Bronchial epithelial cell (primary cell): ENCODE results near the gene CTBP1. TPM values are rescaled to one million over a fixed set of nuclear protein-coding genes. Genes with fewer than 3 reads are reported as not detected.

ENCODE experiments used
- DNase-seq: peaks from one replicate; pipeline ENCODE4 v3.0.0-alpha.2; 2010; ENCODE audit warnings: low read depth
- FAIRE-seq: peaks from 2 replicates; lab custom pipeline; 2011; peaks lifted over from hg19 to GRCh38; lab: Jason Lieb, UNC
- H3K27me3 ChIP-seq: 2 replicates; pipeline ENCODE4 v1.5.1; 2011; ENCODE audit warnings: low read length; ENCODE audit not compliant: control insufficient read depth, insufficient read depth
- H3K36me3 ChIP-seq: 2 replicates; pipeline ENCODE4 v1.5.1; 2011; ENCODE audit warnings: low read length; ENCODE audit not compliant: control insufficient read depth, insufficient read depth
- H3K4me3 ChIP-seq: 2 replicates; pipeline ENCODE4 v1.5.1; 2011; ENCODE audit warnings: mild to moderate bottlenecking, low read depth, low read length, control low read depth
- CTCF ChIP-seq: IDR thresholded peaks from 2 replicates; pipeline ENCODE4 v1.5.1; 2011; ENCODE audit warnings: mild to moderate bottlenecking, moderate library complexity, low read length, control low read depth, inconsistent platforms; ENCODE audit not compliant: insufficient read depth, severe bottlenecking
- total RNA-seq: library from RNA; depleted of rRNA; stranded (reverse); fragments of >200 nt; gene quantifications from 2 replicates; pipeline ENCODE4 v1.2.1, GENCODE V29; 2014

CTBP1 gene
- total RNA-seq, 1 donor from 2014 or later = 173 TPM

DNA sequence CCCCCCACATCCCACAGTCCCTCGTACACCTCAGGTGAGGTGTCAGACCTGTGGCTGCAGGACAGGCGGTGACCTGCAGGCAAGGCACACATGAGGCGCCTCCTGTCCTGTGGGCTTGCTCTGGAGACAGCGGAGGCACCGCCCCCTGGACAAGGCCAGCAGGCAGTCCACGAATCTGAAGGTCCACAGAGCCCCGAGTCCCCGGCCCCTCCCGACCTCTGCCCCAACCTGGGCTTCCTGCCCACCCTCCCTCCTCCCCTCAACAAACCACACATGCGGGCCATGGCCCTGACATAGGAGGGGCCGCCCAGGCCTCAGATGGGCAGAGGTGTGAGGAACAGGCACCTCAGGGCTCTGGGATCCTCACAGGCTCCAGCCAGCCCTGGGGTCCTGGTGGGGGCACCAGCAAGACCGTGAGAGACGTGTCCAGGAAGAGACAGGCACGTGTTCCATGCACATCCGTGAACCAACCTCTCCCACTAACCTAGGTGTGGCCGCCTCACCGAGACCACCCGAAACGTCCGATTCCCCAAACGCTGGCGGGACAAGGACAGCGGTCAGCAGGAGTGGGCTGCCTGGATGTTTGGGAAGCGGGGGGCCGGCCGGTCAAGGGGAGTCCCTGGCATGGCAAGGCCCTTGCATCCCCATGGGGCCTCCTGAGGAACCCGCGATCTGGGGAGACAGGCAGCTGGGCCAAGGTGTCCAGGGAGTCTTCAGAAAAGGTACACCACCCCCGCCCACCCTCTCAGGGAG, 25.8 kb downstream of the CTBP1 start:
- TF ChIP-seq CTCF = no peak
- Histone ChIP-seq H3K27me3 (no peaks in the 10 kb centered on the region), H3K4me3 (no peak overlapping the region), H3K36me3 (peaks cover 40% of the 10 kb centered on the region)
- FAIRE-seq (no peak), DNase-seq (no peak)

DNA sequence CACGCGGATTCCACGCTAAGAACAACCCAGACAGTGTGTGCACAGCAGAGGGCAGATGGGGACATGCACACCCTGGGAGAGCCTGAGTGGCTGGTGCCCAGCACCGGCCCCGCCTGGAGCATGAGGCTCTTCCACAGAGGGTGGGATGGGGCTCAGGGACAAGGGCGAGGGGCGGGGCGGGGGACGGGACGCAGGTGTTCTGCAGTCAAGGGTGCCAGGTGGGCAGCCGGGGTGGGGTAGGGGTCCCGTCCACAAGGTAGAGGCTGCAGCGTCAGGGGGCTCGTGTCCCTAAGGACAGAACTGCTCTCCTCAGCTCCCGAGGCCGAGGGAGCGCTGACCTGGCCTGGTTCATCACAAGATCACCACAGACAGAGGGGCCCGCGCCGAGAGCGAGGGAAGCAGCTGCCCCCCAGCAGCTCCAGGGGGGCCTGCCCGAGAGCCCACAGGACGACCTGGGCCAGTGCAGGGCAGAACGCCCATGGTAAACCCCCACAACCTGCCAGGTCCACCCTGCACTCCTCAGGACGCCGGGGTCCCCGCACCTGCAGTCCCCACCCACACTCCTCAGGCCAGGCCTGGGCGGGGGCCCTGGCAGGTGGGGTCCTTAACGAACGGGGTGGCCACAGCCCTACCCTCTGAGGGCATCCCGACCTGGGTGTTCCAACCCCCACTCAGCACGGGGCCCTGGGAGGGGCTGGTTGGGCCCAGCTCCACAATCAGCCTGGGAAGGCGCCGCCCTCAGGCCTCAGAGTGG, 26.7 kb downstream of the CTBP1 start:
- no peak for DNase-seq
- FAIRE-seq = no peak
- TF ChIP-seq CTCF = no peak
- no peak overlapping the region for H3K4me3 ChIP-seq
- no peaks in the 10 kb centered on the region for H3K27me3 ChIP-seq
- H3K36me3 ChIP-seq = peaks cover 38% of the 10 kb centered on the region

DNA sequence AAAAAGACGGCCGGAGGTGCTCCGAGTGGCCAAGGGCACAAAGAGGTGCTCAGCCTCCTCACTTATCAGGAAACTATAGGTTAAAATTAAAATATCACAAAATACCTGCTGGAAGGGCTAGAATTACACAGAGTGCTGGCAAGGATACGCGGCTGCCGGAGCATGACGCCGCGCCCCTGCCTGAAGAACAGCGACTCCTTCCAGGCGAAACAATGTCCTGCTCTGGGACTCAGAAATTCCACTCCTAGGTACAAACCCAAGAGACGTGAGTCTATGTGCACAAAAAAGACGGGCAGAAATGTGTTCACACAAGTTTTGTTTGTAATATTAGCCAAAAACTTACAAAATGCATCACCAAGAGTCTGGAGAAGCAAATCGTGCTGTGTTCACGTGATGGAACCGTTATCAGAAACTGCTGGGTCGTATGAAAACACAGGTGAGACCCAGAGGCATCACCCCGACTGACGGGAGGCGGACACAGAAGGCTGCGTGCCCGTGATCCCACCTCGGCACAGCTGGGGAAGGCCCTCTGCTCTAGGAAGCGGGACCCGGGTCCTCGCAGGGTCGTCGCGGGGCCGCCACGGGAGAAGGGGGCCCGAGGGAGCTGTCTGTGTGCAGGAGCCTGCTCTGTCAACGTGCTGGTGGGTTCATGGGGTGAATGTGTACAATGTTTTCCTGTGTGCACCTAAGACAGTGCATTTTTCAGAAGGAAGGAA, 27.6 kb downstream of the CTBP1 start:
- no peak for TF ChIP-seq CTCF
- H3K36me3 ChIP-seq = peaks cover 35% of the 10 kb centered on the region
- DNase-seq (no peak), FAIRE-seq (no peak)
- H3K4me3 ChIP-seq = no peak overlapping the region
- no peaks in the 10 kb centered on the region for H3K27me3 ChIP-seq

DNA sequence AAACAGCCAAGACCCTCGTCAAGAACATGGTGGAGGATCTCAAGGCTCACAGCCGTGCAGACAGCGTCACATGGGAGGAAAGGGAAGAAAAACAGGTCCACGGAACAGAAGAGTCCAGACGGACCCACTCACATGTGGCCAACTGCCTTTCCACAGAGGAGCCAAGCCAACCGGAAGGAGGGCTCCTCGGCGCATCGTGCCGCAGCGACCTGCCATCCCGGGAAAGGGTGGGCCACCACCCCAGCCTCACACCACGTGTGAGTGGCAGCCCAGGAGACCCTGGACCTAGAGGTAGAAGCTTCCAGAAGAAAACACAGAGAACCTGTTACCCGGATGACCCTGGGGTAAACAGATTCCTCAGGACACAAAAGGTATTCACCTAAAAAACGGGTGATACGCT, 28.4 kb downstream of the CTBP1 start:
- DNase-seq = no peak
- H3K4me3 ChIP-seq = no peak overlapping the region
- peak; percentile 86 for FAIRE-seq
- H3K36me3 ChIP-seq = peaks cover 38% of the 10 kb centered on the region
- H3K27me3 ChIP-seq = no peaks in the 10 kb centered on the region
- no peak for TF ChIP-seq CTCF

- no peak for TF ChIP-seq CTCF
- Histone ChIP-seq H3K27me3 (no peaks in the 10 kb centered on the region), H3K36me3 (peaks cover 39% of the 10 kb centered on the region), H3K4me3 (no peak overlapping the region)
- no peak for FAIRE-seq
- no peak for DNase-seq
Measured at GRCh38 chr4:1219566-1219950, 29.4 kb downstream of the CTBP1 start.
